ENCODE data around the gene MAMSTR. TPM values are rescaled to one million over a fixed set of nuclear protein-coding genes. Genes with fewer than 3 reads are reported as not detected.

The MAMSTR gene
- total RNA-seq, 4 donors from 2014 or later, result 3.4 to 10.8 (median 5.4) TPM

- peaks cover 39 to 43% of the 10 kb centered on the region in 2 donors for H3K4me1 ChIP-seq
- H3K36me3 ChIP-seq, result no peaks in the 10 kb centered on the region
- peak; percentile 98 to 99 for DNase-seq
- H3K27ac ChIP-seq, result peak overlapping the region; percentile 88 to 98 (median 94)
- in situ Hi-C loops (cut with MboI; ENCODE audit: low sequenced_read_pairs in 4 of 4) (loop anchor here in 1 of 4 donors (10.0 kb wide), 1 partner anchor 59 kb away; no protein-coding TSS in a partner anchor), intact Hi-C loops (cut with DNase I; ENCODE audit: low total_unique reads) (loop anchor here (5.0 kb wide), 1 partner anchor 37 kb away; no protein-coding TSS in a partner anchor)
- H3K4me3 ChIP-seq, result peak overlapping the region; percentile 47 to 65 (median 60)
- H3K27me3 ChIP-seq, result no peaks in the 10 kb centered on the region
- TF ChIP-seq CTCF (IDR thresholded peaks at IDR 0.05 in 4 of 5, conservative IDR thresholded peaks at IDR 0.05 in 1 of 5) (no peak), POLR2A (IDR thresholded peaks at IDR 0.05) (peak; percentile 60 to 73)
- H3K9me3 ChIP-seq, result no peaks in the 10 kb centered on the region
- peak; percentile 88 to 94 for ATAC-seq
These were observed 5.4 kb downstream of the MAMSTR start for GRCh38 chr19:48713864-48714755.

- H3K27ac ChIP-seq, result peak overlapping the region; percentile 88 to 98 (median 94)
- H3K36me3 ChIP-seq, result no peaks in the 10 kb centered on the region
- no peak for ATAC-seq
- H3K9me3 ChIP-seq, result no peaks in the 10 kb centered on the region
- DNase-seq, result no peak
- TF ChIP-seq CTCF (IDR thresholded peaks at IDR 0.05 in 4 of 5, conservative IDR thresholded peaks at IDR 0.05 in 1 of 5) (no peak), POLR2A (IDR thresholded peaks at IDR 0.05) (no peak)
- in situ Hi-C loops (cut with MboI; ENCODE audit: low sequenced_read_pairs in 4 of 4) (loop anchor here in 1 of 4 donors (10.0 kb wide), 1 partner anchor 58 kb away; no protein-coding TSS in a partner anchor), intact Hi-C loops (cut with DNase I; ENCODE audit: low total_unique reads) (loop anchor here (5.0 kb wide), 1 partner anchor 36 kb away; no protein-coding TSS in a partner anchor)
- H3K4me3 ChIP-seq, result peak overlapping the region; percentile 47 to 65 (median 60)
- peaks cover 33 to 35% of the 10 kb centered on the region in 2 donors for H3K4me1 ChIP-seq
- H3K27me3 ChIP-seq, result no peaks in the 10 kb centered on the region
These were observed 6.3 kb downstream of the MAMSTR start for GRCh38 chr19:48713041-48713863.

GRCh38 chr19:48711106-48711662 is 8.3 kb downstream of the MAMSTR start:
- TF ChIP-seq POLR2A (IDR thresholded peaks at IDR 0.05), result no peak
- TF ChIP-seq CTCF (IDR thresholded peaks at IDR 0.05 in 4 of 5, conservative IDR thresholded peaks at IDR 0.05 in 1 of 5), result no peak
- no peak overlapping the region for H3K4me3 ChIP-seq
- H3K4me1 ChIP-seq, result peaks cover 18 to 23% of the 10 kb centered on the region in 2 donors
- intact Hi-C loops (cut with DNase I; ENCODE audit: low total_unique reads) (loop anchor here (5.0 kb wide), 1 partner anchor 34 kb away; no protein-coding TSS in a partner anchor), in situ Hi-C loops (cut with MboI; ENCODE audit: low sequenced_read_pairs in 4 of 4) (loop anchor here in 1 of 4 donors (10.0 kb wide), 1 partner anchor 56 kb away; no protein-coding TSS in a partner anchor)
- no peaks in the 10 kb centered on the region for H3K9me3 ChIP-seq
- H3K27ac ChIP-seq, result peak overlapping the region in 1 of 4 donors; percentile 9
- no peaks in the 10 kb centered on the region for H3K27me3 ChIP-seq
- no peaks in the 10 kb centered on the region for H3K36me3 ChIP-seq
- ATAC-seq, result no peak
- DNase-seq, result no peak

GRCh38 chr19:48708471-48708870 is 11.1 kb downstream of the MAMSTR start:
- TF ChIP-seq CTCF (IDR thresholded peaks at IDR 0.05 in 4 of 5, conservative IDR thresholded peaks at IDR 0.05 in 1 of 5) (no peak), POLR2A (IDR thresholded peaks at IDR 0.05) (no peak)
- Histone ChIP-seq H3K4me1 (peaks cover 0 to 4% of the 10 kb centered on the region in 2 donors), H3K4me3 (no peak overlapping the region), H3K9me3 (no peaks in the 10 kb centered on the region), H3K36me3 (no peaks in the 10 kb centered on the region), H3K27ac (no peak overlapping the region), H3K27me3 (no peaks in the 10 kb centered on the region)
- in situ Hi-C loops (cut with MboI; ENCODE audit: low sequenced_read_pairs in 4 of 4) (no loop called here), intact Hi-C loops (cut with DNase I; ENCODE audit: low total_unique reads) (no loop called here)
- no peak for DNase-seq
- ATAC-seq, result no peak

All from gastrocnemius medialis (tissue), 4 donors.